ENCODE results near the gene IMMT. TPM values are rescaled to one million over a fixed set of nuclear protein-coding genes. Genes with fewer than 3 reads are reported as not detected.

The IMMT gene
- total and polyA plus RNA-seq, 2 experiments from 2014 or later, result 71.0 to 96.7 TPM

- Mint-ChIP-seq H3K27ac (no peak overlapping the region), H3K4me3 (no peak overlapping the region), H3K4me1 (peaks cover 10% of the 10 kb centered on the region; the same call in 2 of the 3 replicates), H3K36me3 (ENCODE audit: low read depth) (no peaks in the 10 kb centered on the region; the same call in 2 of the 3 replicates), H3K27me3 (ENCODE audit: insufficient read depth, low read depth, poor library complexity) (peaks cover 8% of the 10 kb centered on the region), H3K9me3 (peaks cover 4% of the 10 kb centered on the region; the same call in 2 of the 3 replicates)
- Histone ChIP-seq H3K4me1 (ENCODE audit: insufficient read depth) (no peaks in the 10 kb centered on the region), H4K20me1 (replicated peaks; ENCODE audit: insufficient read depth) (no peaks in the 10 kb centered on the region), H3K79me2 (replicated peaks; ENCODE audit: insufficient read depth) (no peaks in the 10 kb centered on the region), H3K9me2 (ENCODE audit: insufficient read depth) (no peaks in the 10 kb centered on the region), H3K27ac (ENCODE audit: low read depth) (no peak overlapping the region), H2AFZ (no peak overlapping the region), H3K36me3 (ENCODE audit: insufficient read depth) (no peaks in the 10 kb centered on the region), H3K4me2 (no peak overlapping the region), H3K4me3 (no peak overlapping the region), H3F3A (replicated peaks; ENCODE audit: low read depth) (no peaks in the 10 kb centered on the region), H3K27me3 (ENCODE audit: insufficient read depth) (no peaks in the 10 kb centered on the region)
- no peak for TF ChIP-seq CREB1 (CRISPR knock-in tag; IDR thresholded peaks at IDR 0.05; ENCODE audit: low read depth)
- no peak for TF ChIP-seq ZNF331 (CRISPR knock-in tag; IDR thresholded peaks at IDR 0.05; ENCODE audit: low read depth)
- TF ChIP-seq ZNF462 (CRISPR knock-in tag; IDR thresholded peaks at IDR 0.05), result no peak
- no peak for TF ChIP-seq ZNF114 (CRISPR knock-in tag; IDR thresholded peaks at IDR 0.05)
- TF ChIP-seq STAT1 (IDR thresholded peaks at IDR 0.05; ENCODE audit: unreplicated experiment), result no peak
- no peak for TF ChIP-seq REST (IDR thresholded peaks at IDR 0.05; ENCODE audit: unreplicated experiment)
- no peak for TF ChIP-seq JUNB (IDR thresholded peaks at IDR 0.05; ENCODE audit: unreplicated experiment)
- no peak for TF ChIP-seq NANOG (IDR thresholded peaks at IDR 0.05; ENCODE audit: borderline replicate concordance)
- no peak for TF ChIP-seq CTCF (conservative IDR thresholded peaks at IDR 0.05; ENCODE audit: low read depth in 2 of 2)
- no peak for TF ChIP-seq EZH2phosphoT487 (IDR thresholded peaks at IDR 0.05; ENCODE audit: unreplicated experiment)
- no peak for TF ChIP-seq ETS1 (IDR thresholded peaks at IDR 0.05)
- TF ChIP-seq POLR2AphosphoS5 (IDR thresholded peaks at IDR 0.05; ENCODE audit: low read depth), result no peak
- no peak for TF ChIP-seq EZH2 (IDR thresholded peaks at IDR 0.05; ENCODE audit: low read depth, unreplicated experiment)
- DNase-seq (ENCODE audit: low spot score) (no peak), ATAC-seq (no peak)
These were observed 44.5 kb upstream of the IMMT start for GRCh38 chr2:86239745-86240144.
